Activated CD4-positive, alpha-beta memory T cell treated with anti-CD3 and anti-CD28 coated beads for 36 hours (primary cell): ENCODE data around the gene VEPH1. TPM values are rescaled to one million over a fixed set of nuclear protein-coding genes. Genes with fewer than 3 reads are reported as not detected.

Source experiments
- CTCF ChIA-PET: fragments of 350-600 bp; sonication (Branson Sonifier 250); formaldehyde crosslinking; loops from one replicate; lab custom pipeline; 2021; ENCODE audit warnings: antibody characterized with exemption, inconsistent platforms; lab: Charles Lee
- POLR2A ChIA-PET: fragments of 350-600 bp; sonication (Branson Sonifier 250); formaldehyde crosslinking; loops from one replicate; lab custom pipeline; 2021; ENCODE audit warnings: antibody characterized with exemption; lab: Charles Lee
- DNase-seq: peaks from one replicate; pipeline ENCODE4 v3.0.0-alpha.2; 2020
- H3K27ac Mint-ChIP-seq: one replicate; pipeline ENCODE4 v1.8.0; 2021; ENCODE audit warnings: mixed read lengths
- H3K27me3 Mint-ChIP-seq: one replicate; pipeline ENCODE4 v1.8.0; 2021; ENCODE audit warnings: mixed read lengths
- H3K36me3 Mint-ChIP-seq: one replicate; pipeline ENCODE4 v1.8.0; 2021; ENCODE audit warnings: mixed read lengths
- H3K4me1 Mint-ChIP-seq: one replicate; pipeline ENCODE4 v1.8.0; 2021; ENCODE audit warnings: low read depth, mixed read lengths
- H3K4me3 Mint-ChIP-seq: one replicate; pipeline ENCODE4 v1.8.0; 2021; ENCODE audit warnings: mild to moderate bottlenecking, mixed read lengths
- H3K9me3 Mint-ChIP-seq: one replicate; pipeline ENCODE4 v1.8.0; 2021; ENCODE audit warnings: mixed read lengths
- intact Hi-C: fragments of 100-400 bp; cut with micrococcal nuclease; formaldehyde crosslinking; loops from one replicate; pipeline ENCODE4 v1.15.1; 2023
- total RNA-seq, 2 experiments: library from RNA; stranded (reverse); gene quantifications; one replicate each; pipeline ENCODE4 v1.2.3, GENCODE V29; 2021

The VEPH1 gene
- total RNA-seq, 2 experiments from 2014 or later, result not detected

GRCh38 chr3:157297328-157297915 is 205.8 kb downstream of the VEPH1 start:
- Mint-ChIP-seq H3K9me3 (no peaks in the 10 kb centered on the region), H3K36me3 (no peaks in the 10 kb centered on the region), H3K4me3 (no peak overlapping the region), H3K27me3 (no peaks in the 10 kb centered on the region), H3K27ac (no peak overlapping the region), H3K4me1 (no peaks in the 10 kb centered on the region)
- intact Hi-C loops, result no loop called here
- ChIA-PET CTCF (no interaction called here), POLR2A (no interaction called here)
- no peak for DNase-seq

GRCh38 chr3:157294953-157295352 is 208.3 kb downstream of the VEPH1 start:
- no peaks in the 10 kb centered on the region for H3K9me3 Mint-ChIP-seq
- DNase-seq, result no peak
- H3K27ac Mint-ChIP-seq, result no peak overlapping the region
- no peaks in the 10 kb centered on the region for H3K36me3 Mint-ChIP-seq
- no peaks in the 10 kb centered on the region for H3K4me1 Mint-ChIP-seq
- CTCF ChIA-PET, result interaction anchor here (1.0 kb wide), 1 partner anchor 28 kb away, joined by 3 read pairs; no protein-coding TSS in a partner anchor
- H3K27me3 Mint-ChIP-seq, result no peaks in the 10 kb centered on the region
- POLR2A ChIA-PET, result no interaction called here
- intact Hi-C loops, result no loop called here
- no peak overlapping the region for H3K4me3 Mint-ChIP-seq

- H3K4me1 Mint-ChIP-seq, result no peaks in the 10 kb centered on the region
- no peak overlapping the region for H3K4me3 Mint-ChIP-seq
- H3K9me3 Mint-ChIP-seq, result no peaks in the 10 kb centered on the region
- H3K27ac Mint-ChIP-seq, result no peak overlapping the region
- ChIA-PET CTCF (interaction anchor here (1.0 kb wide), 1 partner anchor 28 kb away, joined by 3 read pairs; no protein-coding TSS in a partner anchor), POLR2A (no interaction called here)
- intact Hi-C loops, result no loop called here
- no peaks in the 10 kb centered on the region for H3K27me3 Mint-ChIP-seq
- H3K36me3 Mint-ChIP-seq, result no peaks in the 10 kb centered on the region
- DNase-seq, result no peak
Measured at GRCh38 chr3:157294491-157294890, 208.7 kb downstream of the VEPH1 start.

GRCh38 chr3:157290766-157291165 is 212.4 kb downstream of the VEPH1 start:
- intact Hi-C loops, result no loop called here

GRCh38 chr3:157285966-157286365 is 217.2 kb downstream of the VEPH1 start:
- H3K27ac Mint-ChIP-seq, result no peak overlapping the region
- no peak for DNase-seq
- no peaks in the 10 kb centered on the region for H3K9me3 Mint-ChIP-seq
- H3K4me3 Mint-ChIP-seq, result no peak overlapping the region
- ChIA-PET POLR2A (no interaction called here), CTCF (no interaction called here)
- intact Hi-C loops, result no loop called here
- H3K27me3 Mint-ChIP-seq, result no peaks in the 10 kb centered on the region
- H3K36me3 Mint-ChIP-seq, result no peaks in the 10 kb centered on the region
- H3K4me1 Mint-ChIP-seq, result peaks cover 4% of the 10 kb centered on the region

More at GRCh38 chr3:157290766-157291165, 212.4 kb downstream of the VEPH1 start:
- H3K9me3 Mint-ChIP-seq, result no peaks in the 10 kb centered on the region
- DNase-seq, result no peak
- CTCF ChIA-PET, result no interaction called here
- no peak overlapping the region for H3K4me3 Mint-ChIP-seq
- no peaks in the 10 kb centered on the region for H3K27me3 Mint-ChIP-seq
- no peaks in the 10 kb centered on the region for H3K4me1 Mint-ChIP-seq
- H3K36me3 Mint-ChIP-seq, result no peaks in the 10 kb centered on the region
- no peak overlapping the region for H3K27ac Mint-ChIP-seq
- POLR2A ChIA-PET, result no interaction called here

- ChIA-PET CTCF (no interaction called here), POLR2A (no interaction called here)
- Mint-ChIP-seq H3K36me3 (no peaks in the 10 kb centered on the region), H3K27ac (no peak overlapping the region), H3K9me3 (no peaks in the 10 kb centered on the region), H3K4me3 (no peak overlapping the region), H3K4me1 (peaks cover 4% of the 10 kb centered on the region), H3K27me3 (no peaks in the 10 kb centered on the region)
- no peak for DNase-seq
- intact Hi-C loops, result no loop called here
Measured at GRCh38 chr3:157285141-157285540, 218.1 kb downstream of the VEPH1 start.

- H3K4me3 Mint-ChIP-seq, result no peak overlapping the region
- CTCF ChIA-PET, result no interaction called here
- intact Hi-C loops, result no loop called here
Measured at GRCh38 chr3:157284688-157285087, 218.5 kb downstream of the VEPH1 start.

GRCh38 chr3:157282261-157283191 is 220.7 kb downstream of the VEPH1 start:
- CTCF ChIA-PET, result no interaction called here
- H3K4me1 Mint-ChIP-seq, result peaks cover 4% of the 10 kb centered on the region
- no peaks in the 10 kb centered on the region for H3K27me3 Mint-ChIP-seq
- DNase-seq, result no peak
- no peaks in the 10 kb centered on the region for H3K9me3 Mint-ChIP-seq
- no peak overlapping the region for H3K27ac Mint-ChIP-seq
- H3K36me3 Mint-ChIP-seq, result no peaks in the 10 kb centered on the region
- H3K4me3 Mint-ChIP-seq, result no peak overlapping the region
- intact Hi-C loops, result no loop called here
- POLR2A ChIA-PET, result no interaction called here

More at GRCh38 chr3:157284688-157285087, 218.5 kb downstream of the VEPH1 start:
- POLR2A ChIA-PET, result no interaction called here
- H3K27me3 Mint-ChIP-seq, result no peaks in the 10 kb centered on the region
- H3K27ac Mint-ChIP-seq, result no peak overlapping the region
- no peaks in the 10 kb centered on the region for H3K9me3 Mint-ChIP-seq
- no peaks in the 10 kb centered on the region for H3K36me3 Mint-ChIP-seq
- H3K4me1 Mint-ChIP-seq, result peaks cover 4% of the 10 kb centered on the region
- DNase-seq, result no peak

- H3K4me1 Mint-ChIP-seq, result peaks cover 4% of the 10 kb centered on the region
Measured at GRCh38 chr3:157280786-157281185, 222.4 kb downstream of the VEPH1 start.

GRCh38 chr3:157280354-157280753 is 222.9 kb downstream of the VEPH1 start:
- DNase-seq, result no peak
- POLR2A ChIA-PET, result no interaction called here
- Mint-ChIP-seq H3K27ac (no peak overlapping the region), H3K27me3 (no peaks in the 10 kb centered on the region), H3K4me3 (no peak overlapping the region), H3K36me3 (no peaks in the 10 kb centered on the region), H3K4me1 (peaks cover 4% of the 10 kb centered on the region), H3K9me3 (no peaks in the 10 kb centered on the region)
- intact Hi-C loops, result no loop called here
- CTCF ChIA-PET, result no interaction called here

More at GRCh38 chr3:157280786-157281185, 222.4 kb downstream of the VEPH1 start:
- CTCF ChIA-PET, result no interaction called here
- Mint-ChIP-seq H3K27me3 (no peaks in the 10 kb centered on the region), H3K4me3 (no peak overlapping the region), H3K36me3 (no peaks in the 10 kb centered on the region), H3K27ac (no peak overlapping the region), H3K9me3 (no peaks in the 10 kb centered on the region)
- DNase-seq, result no peak
- POLR2A ChIA-PET, result no interaction called here
- intact Hi-C loops, result no loop called here

GRCh38 chr3:157279237-157279636 is 224.0 kb downstream of the VEPH1 start:
- DNase-seq, result no peak
- CTCF ChIA-PET, result no interaction called here
- Mint-ChIP-seq H3K9me3 (no peaks in the 10 kb centered on the region), H3K27ac (no peak overlapping the region), H3K4me1 (peaks cover 4% of the 10 kb centered on the region), H3K36me3 (no peaks in the 10 kb centered on the region), H3K4me3 (no peak overlapping the region), H3K27me3 (no peaks in the 10 kb centered on the region)
- intact Hi-C loops, result no loop called here
- POLR2A ChIA-PET, result no interaction called here

- Mint-ChIP-seq H3K4me3 (no peak overlapping the region), H3K36me3 (no peaks in the 10 kb centered on the region), H3K27me3 (no peaks in the 10 kb centered on the region), H3K27ac (no peak overlapping the region), H3K9me3 (no peaks in the 10 kb centered on the region), H3K4me1 (no peaks in the 10 kb centered on the region)
- ChIA-PET CTCF (no interaction called here), POLR2A (no interaction called here)
- no peak for DNase-seq
- intact Hi-C loops, result no loop called here
Measured at GRCh38 chr3:157276801-157277200, 226.4 kb downstream of the VEPH1 start.
